H1 (cell line): ENCODE data around the gene SEMA5B. TPM values are rescaled to one million over a fixed set of nuclear protein-coding genes. Genes with fewer than 3 reads are reported as not detected.

ENCODE experiments used
- BCL11A ChIP-seq, 2 experiments: IDR thresholded peaks; one replicate each; pipeline ENCODE4 v1.6.1; 2011; ENCODE audit warnings: low read depth in 2 of 2, low read length in 2 of 2, mild to moderate bottlenecking in 2 of 2
- JUN ChIP-seq: IDR thresholded peaks from 2 replicates; pipeline ENCODE4 v1.6.1; 2011; ENCODE audit warnings: low read depth, mild to moderate bottlenecking, improper control_type of control experiment, low read length
- KDM1A ChIP-seq: fragments of 200-600, 300-600 bp; sonication (generic); IDR thresholded peaks from 2 replicates; pipeline ENCODE4 v1.7.1; 2016; ENCODE audit warnings: mild to moderate bottlenecking, low read length, borderline replicate concordance
- KDM4A ChIP-seq: IDR thresholded peaks from one replicate; pipeline ENCODE4 v1.7.1; 2012; ENCODE audit warnings: low read depth, mild to moderate bottlenecking, moderate library complexity, low read length, inconsistent platforms; ENCODE audit not compliant: severe bottlenecking
- polyA plus RNA-seq, 7 experiments: library from polyadenylated mRNA; depleted of rRNA in 3 of 7; stranded (reverse) in 5 of 7; unstranded in 2 of 7; fragments of >200 nt in 5 of 7; fragments of 200-250 nt in 2 of 7; gene quantifications; 1 replicate in 5 of 7; 2 replicates in 1 of 7; 4 replicates in 1 of 7; pipeline versions ENCODE4 v1.2.1 to v1.2.3, GENCODE V29; 2011 to 2013; ENCODE audit warnings: missing spikeins in 2 of 7, mixed read lengths in 2 of 7
- total RNA-seq: library from RNA; stranded (reverse); fragmentation: NEBNext Ultra II Directional; extraction: Animal tissue kit (Norgen Biotek cat#: 25700); gene quantifications from 2 replicates; pipeline ENCODE4 v1.2.1, GENCODE V29; 2021

The SEMA5B gene
- total and polyA plus RNA-seq, 2 of the 8 experiments (the other 6 are each of a cell fraction or from before 2014, with no cell fraction given): 13.1 to 22.4 TPM

DNA sequence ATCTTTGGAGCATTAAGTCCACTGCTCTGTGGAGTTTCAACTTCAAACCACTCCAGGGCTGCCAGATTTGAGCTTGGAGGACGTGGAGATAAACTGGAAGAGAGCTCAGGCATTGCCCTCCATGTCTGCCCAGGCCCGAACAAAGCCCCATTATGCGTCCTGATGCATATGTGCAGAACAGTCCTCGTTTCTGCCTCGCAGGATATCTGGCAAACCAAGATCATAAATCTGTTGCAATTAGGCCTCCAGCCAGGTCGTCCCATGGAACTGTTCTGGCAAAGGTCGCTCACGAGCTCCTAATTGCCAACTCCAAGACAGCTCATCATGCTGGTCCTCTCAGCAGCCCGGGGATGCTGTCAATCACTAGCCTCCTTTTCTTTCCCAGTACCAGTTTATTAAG, 91.2 kb downstream of the SEMA5B start (continued):
- TF ChIP-seq JUN (no peak), BCL11A (IDR thresholded peaks at IDR 0.05; ENCODE audit: low read depth in 2 of 2, low read length in 2 of 2) (no peak), KDM4A (no peak), KDM1A (no peak)
